HAP-1 (cell line): ENCODE results near the gene ATF7IP2.
"Not testable (repeated sequence)": the region's sequence is repeated elsewhere in the genome, so short reads cannot be mapped to it uniquely, and the experiment has no call there.

Experiments used
- DNase-seq, 2 experiments: peaks; one replicate each; pipeline ENCODE4 v3.0.0-alpha.2; 2016 to 2020; ENCODE audit warnings: low spot score in 2 of 2
- H3K27me3 ChIP-seq: fragments of 250-450 bp; sonication (Bioruptor Pico); 2 replicates; pipeline ENCODE4 v1.5.1; 2020; ENCODE audit warnings: low read depth, mild to moderate bottlenecking, moderate library complexity
- H3K36me3 ChIP-seq: fragments of 250-450 bp; sonication (Bioruptor Pico); replicated peaks from 2 replicates; pipeline ENCODE4 v1.5.1; 2020; ENCODE audit warnings: mild to moderate bottlenecking
- H3K4me1 ChIP-seq: fragments of 250-450 bp; sonication (Bioruptor Pico); 2 replicates; pipeline ENCODE4 v1.5.1; 2020; ENCODE audit warnings: mild to moderate bottlenecking
- H3K4me3 ChIP-seq: fragments of 250-450 bp; sonication (Bioruptor Pico); 2 replicates; pipeline ENCODE4 v1.5.1; 2020; ENCODE audit warnings: mild to moderate bottlenecking, moderate library complexity
- H3K9me3 ChIP-seq: fragments of 250-450 bp; sonication (Bioruptor Pico); 2 replicates; pipeline ENCODE4 v1.5.1; 2020; ENCODE audit warnings: mild to moderate bottlenecking, moderate library complexity
- in situ Hi-C: fragments of 300-500 bp; cut with MboI; formaldehyde crosslinking; loops from 3 replicates; pipeline ENCODE4 v1.14.3; 2020; ENCODE audit warnings: low sequenced_read_pairs, inconsistent platforms, mixed read lengths

Gene ATF7IP2

GRCh38 chr16:10390330-10390729 lies 4.5 kb downstream of the ATF7IP2 start:
- no peak for DNase-seq
- in situ Hi-C loops = no loop called here
- no peaks in the 10 kb centered on the region for H3K9me3 ChIP-seq
- no peak overlapping the region for H3K4me3 ChIP-seq
- H3K36me3 ChIP-seq = peaks cover 4% of the 10 kb centered on the region; the same call in 1 of the 2 replicates
- H3K4me1 ChIP-seq = peaks cover 8% of the 10 kb centered on the region; the same call in 1 of the 2 replicates
- H3K27me3 ChIP-seq = no peaks in the 10 kb centered on the region

- no peak overlapping the region for H3K4me3 ChIP-seq
Measured at GRCh38 chr16:10390867-10391266, 5.0 kb downstream of the ATF7IP2 start.

GRCh38 chr16:10391339-10391738 lies 5.5 kb downstream of the ATF7IP2 start:
- in situ Hi-C loops = no loop called here
- peaks cover 4% of the 10 kb centered on the region; the same call in 1 of the 2 replicates for H3K36me3 ChIP-seq
- no peak for DNase-seq
- H3K9me3 ChIP-seq = no peaks in the 10 kb centered on the region
- H3K4me1 ChIP-seq = peaks cover 8% of the 10 kb centered on the region; the same call in 1 of the 2 replicates
- H3K27me3 ChIP-seq = no peaks in the 10 kb centered on the region
- no peak overlapping the region for H3K4me3 ChIP-seq

More at GRCh38 chr16:10390867-10391266, 5.0 kb downstream of the ATF7IP2 start:
- peaks cover 8% of the 10 kb centered on the region; the same call in 1 of the 2 replicates for H3K4me1 ChIP-seq
- H3K36me3 ChIP-seq = peaks cover 4% of the 10 kb centered on the region; the same call in 1 of the 2 replicates
- no peaks in the 10 kb centered on the region for H3K27me3 ChIP-seq
- DNase-seq = no peak
- no peaks in the 10 kb centered on the region for H3K9me3 ChIP-seq
- in situ Hi-C loops = no loop called here

GRCh38 chr16:10402975-10403374 lies 17.1 kb downstream of the ATF7IP2 start:
- Histone ChIP-seq H3K4me3 (no peak overlapping the region), H3K4me1 (peaks cover 6% of the 10 kb centered on the region; the same call in 1 of the 2 replicates), H3K9me3 (no peaks in the 10 kb centered on the region), H3K27me3 (no peaks in the 10 kb centered on the region), H3K36me3 (no peaks in the 10 kb centered on the region)
- no peak for DNase-seq
- in situ Hi-C loops = no loop called here

- DNase-seq = no peak
Measured at GRCh38 chr16:10405386-10405939, 19.6 kb downstream of the ATF7IP2 start.

GRCh38 chr16:10408824-10409381 lies 23.0 kb downstream of the ATF7IP2 start:
- in situ Hi-C loops = no loop called here
- Histone ChIP-seq H3K4me3 (no peak overlapping the region), H3K4me1 (no peaks in the 10 kb centered on the region), H3K27me3 (no peaks in the 10 kb centered on the region), H3K36me3 (no peaks in the 10 kb centered on the region), H3K9me3 (0 out of 2 replicates have a peak, but pooled peaks cover 4% of the 10 kb centered on the region)
- no peak for DNase-seq

More at GRCh38 chr16:10405386-10405939, 19.6 kb downstream of the ATF7IP2 start:
- no peaks in the 10 kb centered on the region for H3K27me3 ChIP-seq
- no peaks in the 10 kb centered on the region for H3K36me3 ChIP-seq
- no peak overlapping the region for H3K4me3 ChIP-seq
- no peaks in the 10 kb centered on the region for H3K4me1 ChIP-seq
- 0 out of 2 replicates have a peak, but pooled peaks cover 4% of the 10 kb centered on the region for H3K9me3 ChIP-seq
- in situ Hi-C loops = no loop called here

GRCh38 chr16:10409713-10410112 lies 23.9 kb downstream of the ATF7IP2 start:
- H3K36me3 ChIP-seq, H3K9me3 ChIP-seq, in situ Hi-C loops: not testable (repeated sequence)

GRCh38 chr16:10410469-10410868 lies 24.6 kb downstream of the ATF7IP2 start:
- Histone ChIP-seq H3K4me1 (no peaks in the 10 kb centered on the region), H3K4me3 (no peak overlapping the region), H3K27me3 (no peaks in the 10 kb centered on the region), H3K36me3 (no peaks in the 10 kb centered on the region), H3K9me3 (peaks cover 11% of the 10 kb centered on the region; the same call in 1 of the 2 replicates)
- in situ Hi-C loops = no loop called here
- DNase-seq = no peak

More at GRCh38 chr16:10409713-10410112, 23.9 kb downstream of the ATF7IP2 start:
- H3K4me1 ChIP-seq, DNase-seq, H3K27me3 ChIP-seq, H3K4me3 ChIP-seq: not testable (repeated sequence)

- H3K36me3 ChIP-seq = no peaks in the 10 kb centered on the region
- H3K9me3 ChIP-seq = peaks cover 15% of the 10 kb centered on the region; the same call in 1 of the 2 replicates
- H3K4me3 ChIP-seq = no peak overlapping the region
- DNase-seq = no peak
- no peaks in the 10 kb centered on the region for H3K27me3 ChIP-seq
- in situ Hi-C loops = no loop called here
- H3K4me1 ChIP-seq = no peaks in the 10 kb centered on the region
Measured at GRCh38 chr16:10412935-10413601, 27.2 kb downstream of the ATF7IP2 start.

- DNase-seq, H3K4me1 ChIP-seq, H3K4me3 ChIP-seq, in situ Hi-C loops, H3K36me3 ChIP-seq, H3K27me3 ChIP-seq: not testable (repeated sequence)
- peaks cover 13% of the 10 kb centered on the region; the same call in 1 of the 2 replicates for H3K9me3 ChIP-seq
Measured at GRCh38 chr16:10418204-10418603, 32.3 kb downstream of the ATF7IP2 start.

- in situ Hi-C loops = no loop called here
- DNase-seq = no peak
- H3K36me3 ChIP-seq = no peaks in the 10 kb centered on the region
- H3K4me3 ChIP-seq = no peak overlapping the region
- H3K9me3 ChIP-seq = peaks cover 11% of the 10 kb centered on the region; the same call in 1 of the 2 replicates
- no peaks in the 10 kb centered on the region for H3K27me3 ChIP-seq
- H3K4me1 ChIP-seq = no peaks in the 10 kb centered on the region
Measured at GRCh38 chr16:10419701-10420100, 33.8 kb downstream of the ATF7IP2 start.

- DNase-seq = no peak
- H3K4me3 ChIP-seq = no peak overlapping the region
- H3K4me1 ChIP-seq = no peaks in the 10 kb centered on the region
- no peaks in the 10 kb centered on the region for H3K36me3 ChIP-seq
- no peaks in the 10 kb centered on the region for H3K27me3 ChIP-seq
- in situ Hi-C loops = no loop called here
- peaks cover 3% of the 10 kb centered on the region; the same call in 1 of the 2 replicates for H3K9me3 ChIP-seq
Measured at GRCh38 chr16:10421596-10421995, 35.7 kb downstream of the ATF7IP2 start.

GRCh38 chr16:10428433-10429168 lies 42.7 kb downstream of the ATF7IP2 start:
- in situ Hi-C loops = no loop called here
- no peaks in the 10 kb centered on the region for H3K4me1 ChIP-seq
- no peaks in the 10 kb centered on the region for H3K9me3 ChIP-seq
- no peak overlapping the region for H3K4me3 ChIP-seq
- no peak for DNase-seq
- peaks cover 13% of the 10 kb centered on the region for H3K36me3 ChIP-seq
- no peaks in the 10 kb centered on the region for H3K27me3 ChIP-seq
